ENCODE results near the gene TCF21.
"Not testable (repeated sequence)": the region's sequence is repeated elsewhere in the genome, so short reads cannot be mapped to it uniquely, and the experiment has no call there.

TCF21 gene

GRCh38 chr6:133923938-133924593 lies 35.2 kb downstream of the TCF21 start:
- no peak overlapping the region for H3K27ac ChIP-seq
- TF ChIP-seq ZFX (IDR thresholded peaks at IDR 0.05; ENCODE audit: borderline replicate concordance) (no peak), CTCF (IDR thresholded peaks at IDR 0.05) (peak; percentile 81)

GRCh38 chr6:133931221-133931620 lies 42.3 kb downstream of the TCF21 start:
- H3K27ac ChIP-seq: not testable (repeated sequence)

GRCh38 chr6:133936352-133936751 lies 47.4 kb downstream of the TCF21 start:
- H3K27ac ChIP-seq: not testable (repeated sequence)

- no peak overlapping the region for H3K27ac ChIP-seq
- TF ChIP-seq ZFX (IDR thresholded peaks at IDR 0.05; ENCODE audit: borderline replicate concordance): no peak
- no peak for TF ChIP-seq CTCF (IDR thresholded peaks at IDR 0.05)
Observed at GRCh38 chr6:133937909-133938308, 49.0 kb downstream of the TCF21 start.

- TF ChIP-seq CTCF (IDR thresholded peaks at IDR 0.05) (no peak), ZFX (IDR thresholded peaks at IDR 0.05; ENCODE audit: borderline replicate concordance) (no peak)
- no peak overlapping the region for H3K27ac ChIP-seq
Observed at GRCh38 chr6:133938533-133938932, 49.6 kb downstream of the TCF21 start.

GRCh38 chr6:133939778-133940667 lies 51.1 kb downstream of the TCF21 start:
- no peak for TF ChIP-seq ZFX (IDR thresholded peaks at IDR 0.05; ENCODE audit: borderline replicate concordance)
- TF ChIP-seq CTCF (IDR thresholded peaks at IDR 0.05): no peak
- H3K27ac ChIP-seq: no peak overlapping the region

Data from 22Rv1 (cell line).